ENCODE measurements around the gene SEC31B. TPM values are rescaled to one million over a fixed set of nuclear protein-coding genes. Genes with fewer than 3 reads are reported as not detected.

SEC31B gene
- total and polyA plus RNA-seq, 2 of the 8 experiments (the other 6 are each of a cell fraction or from before 2014, with no cell fraction given), result 4.1 to 5.3 TPM

DNA sequence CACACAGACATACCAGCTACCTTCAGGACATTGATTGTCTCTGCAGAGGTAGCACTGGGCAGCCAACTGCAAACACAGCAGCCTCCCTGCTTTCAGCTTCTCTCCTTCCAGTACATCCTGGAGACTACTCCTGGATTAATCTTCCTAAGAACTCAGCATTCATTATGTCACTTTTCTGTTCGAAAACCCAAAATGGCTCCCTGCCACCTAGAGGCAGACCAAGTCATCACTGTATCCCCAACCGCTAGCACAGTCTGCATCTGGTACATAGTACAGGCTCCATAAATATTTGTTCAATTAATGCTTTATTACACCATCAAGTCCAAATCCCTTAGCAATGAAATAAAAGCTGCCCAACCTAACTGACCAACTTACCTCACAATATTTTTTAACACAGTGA is 5.0 kb upstream of the SEC31B start (continued):
- TF ChIP-seq PHF8 (conservative IDR thresholded peaks at IDR 0.05; ENCODE audit: low read depth, low read length) (no peak), RXRA (IDR thresholded peaks at IDR 0.05; ENCODE audit: insufficient read depth, low read depth, low read length) (no peak)

Data from H1 (cell line).